ENCODE results near the gene PARP16.

DNA sequence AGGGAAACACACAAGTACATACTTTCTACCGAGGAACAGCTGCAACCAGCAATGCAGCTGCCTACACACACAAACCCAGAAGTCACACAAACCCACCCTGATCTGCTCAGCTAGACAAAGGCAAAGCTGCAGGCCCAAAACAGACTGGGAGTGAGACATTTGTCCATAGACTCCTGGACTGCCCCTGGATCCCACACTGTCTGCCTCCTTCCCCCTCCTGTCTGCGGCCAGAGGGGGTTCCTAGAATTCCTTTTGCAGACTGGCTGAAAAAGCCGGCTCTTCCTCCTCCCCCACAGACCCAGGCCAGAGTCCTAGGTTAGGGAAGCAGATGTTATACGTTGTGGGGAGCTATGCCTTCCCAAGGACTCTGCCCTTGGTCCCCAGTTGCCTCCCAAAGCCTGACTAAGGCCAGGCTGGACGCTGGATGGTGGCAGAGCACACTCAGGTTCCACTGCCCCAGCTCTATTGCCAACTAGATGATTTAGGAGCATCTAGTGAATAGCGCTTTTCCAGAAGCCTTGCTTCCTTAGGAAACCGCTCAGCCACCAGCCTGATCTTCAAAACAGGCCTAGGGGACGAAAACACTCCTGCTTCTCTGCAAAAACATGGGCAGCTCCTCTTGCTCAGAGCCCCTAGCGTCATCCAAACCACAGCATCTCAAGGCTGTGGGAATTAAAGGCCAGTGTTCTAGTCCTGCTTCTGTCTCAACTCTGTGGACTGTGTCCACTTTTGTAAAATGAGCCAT lies 38.0 kb downstream of the PARP16 start:
- TF ChIP-seq EZH2 (IDR thresholded peaks at IDR 0.05; ENCODE audit: low read length, missing control alignments) = no peak
- TF ChIP-seq, protein P1, sequence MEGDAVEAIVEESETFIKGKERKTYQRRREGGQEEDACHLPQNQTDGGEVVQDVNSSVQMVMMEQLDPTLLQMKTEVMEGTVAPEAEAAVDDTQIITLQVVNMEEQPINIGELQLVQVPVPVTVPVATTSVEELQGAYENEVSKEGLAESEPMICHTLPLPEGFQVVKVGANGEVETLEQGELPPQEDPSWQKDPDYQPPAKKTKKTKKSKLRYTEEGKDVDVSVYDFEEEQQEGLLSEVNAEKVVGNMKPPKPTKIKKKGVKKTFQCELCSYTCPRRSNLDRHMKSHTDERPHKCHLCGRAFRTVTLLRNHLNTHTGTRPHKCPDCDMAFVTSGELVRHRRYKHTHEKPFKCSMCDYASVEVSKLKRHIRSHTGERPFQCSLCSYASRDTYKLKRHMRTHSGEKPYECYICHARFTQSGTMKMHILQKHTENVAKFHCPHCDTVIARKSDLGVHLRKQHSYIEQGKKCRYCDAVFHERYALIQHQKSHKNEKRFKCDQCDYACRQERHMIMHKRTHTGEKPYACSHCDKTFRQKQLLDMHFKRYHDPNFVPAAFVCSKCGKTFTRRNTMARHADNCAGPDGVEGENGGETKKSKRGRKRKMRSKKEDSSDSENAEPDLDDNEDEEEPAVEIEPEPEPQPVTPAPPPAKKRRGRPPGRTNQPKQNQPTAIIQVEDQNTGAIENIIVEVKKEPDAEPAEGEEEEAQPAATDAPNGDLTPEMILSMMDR (conservative IDR thresholded peaks at IDR 0.05 in 1 of 2, IDR thresholded peaks at IDR 0.05 in 1 of 2; ENCODE audit: low read depth in 1 of 2, low read length in 2 of 2) = no peak

Data from fibroblast of lung (primary cell).